HepG2 (cell line): Measurements from ENCODE around the gene FAM120B.

Experiments
- CTCF ChIP-seq: sonication (generic); formaldehyde crosslinking; IDR thresholded peaks from 2 replicates; pipeline ENCODE4 v1.5.0; 2020; ENCODE audit warnings: mild to moderate bottlenecking, missing genetic modification reagents, moderate library complexity
- GABPB1 ChIP-seq: IDR thresholded peaks from 2 replicates; pipeline ENCODE4 v1.6.1; 2016; ENCODE audit warnings: mild to moderate bottlenecking, missing genetic modification reagents, moderate library complexity, missing compliant biosample characterization
- HNRNPK ChIP-seq: fragments of 200-400 bp; formaldehyde crosslinking; IDR thresholded peaks from 2 replicates; pipeline ENCODE4 v1.6.1; 2018; ENCODE audit warnings: low read length, low read depth, moderate library complexity, mild to moderate bottlenecking; ENCODE audit not compliant: poor library complexity, severe bottlenecking
- POLR2A ChIP-seq, 2 experiments: IDR thresholded peaks; 2 replicates each; pipeline ENCODE4 v1.6.1; 2011; ENCODE audit warnings: low read depth in 2 of 2, low read length in 2 of 2, mild to moderate bottlenecking in 1 of 2, moderate library complexity in 1 of 2; ENCODE audit not compliant: insufficient read depth in 1 of 2
- ZNF772 ChIP-seq: sonication (generic); formaldehyde crosslinking; IDR thresholded peaks from 2 replicates; pipeline ENCODE4 v1.5.0; 2020; ENCODE audit warnings: mild to moderate bottlenecking, missing genetic modification reagents

- TF ChIP-seq GABPB1 (no peak), CTCF (CRISPR knock-in tag) (no peak), POLR2A (IDR thresholded peaks at IDR 0.05; ENCODE audit: insufficient read depth in 1 of 2, low read depth in 2 of 2, low read length in 2 of 2) (no peak), HNRNPK (no peak), ZNF772 (CRISPR knock-in tag) (no peak)
These were observed 25.9 kb upstream of the FAM120B start for GRCh38 chr6:170280689-170281045.
